Measurements from ENCODE around the gene AMDHD2.
"Not testable (repeated sequence)": the region's sequence is repeated elsewhere in the genome, so short reads cannot be mapped to it uniquely, and the experiment has no call there.

The AMDHD2 gene

GRCh38 chr16:2580143-2580542 is 60.0 kb downstream of the AMDHD2 start:
- not testable (repeated sequence) for DNase-seq (ENCODE audit: low read depth in 2 of 2)

GRCh38 chr16:2580818-2581217 is 60.6 kb downstream of the AMDHD2 start:
- not testable (repeated sequence) for DNase-seq (ENCODE audit: low read depth in 2 of 2)

Measured in stimulated activated CD4-positive, alpha-beta T cell treated with anti-CD3 and anti-CD28 coated beads, Interleukin-12 subunit alpha, Interleukin-12 subunit beta, amount 100 ng/mL, for 24 hours (primary cell).